Right lobe of liver (tissue), 6 donors: ENCODE data around the gene GATC. TPM values are rescaled to one million over a fixed set of nuclear protein-coding genes. Genes with fewer than 3 reads are reported as not detected.
A peak's percentile ranks its signal among the peaks of the same experiment; 100 is the strongest.

Experiments
- ATAC-seq, 4 donors: fragments of 200-7000 bp; cut with Tn5 transposase; one replicate each; pipeline ENCODE4 v1.9.1; 2020; ENCODE audit warnings: mild to moderate bottlenecking in 4 of 4, moderate library complexity in 4 of 4
- DNase-seq, 3 donors: peaks; one replicate each; pipeline ENCODE4 v3.0.0-alpha.2; 2020
- H3K27ac ChIP-seq, 3 donors: fragments of 200-600 bp; one replicate each; pipeline ENCODE4 v1.8.0; 2022
- H3K27me3 ChIP-seq, 2 donors: fragments of 200-600 bp; one replicate each; pipeline ENCODE4 v1.8.0; 2022
- H3K36me3 ChIP-seq, 4 donors: fragments of 200-600 bp; sonication (generic) in 1 of 4; one replicate each; pipeline versions ENCODE4 v1.5.1 to v1.8.0; 2017 to 2022; ENCODE audit warnings: control low read depth in 1 of 4
- H3K4me1 ChIP-seq, 4 donors: fragments of 200-600 bp; sonication (generic) in 1 of 4; one replicate each; pipeline versions ENCODE4 v1.5.1 to v1.8.0; 2017 to 2022; ENCODE audit warnings: control low read depth in 1 of 4
- H3K4me3 ChIP-seq, 3 donors: fragments of 200-600 bp; one replicate each; pipeline ENCODE4 v1.8.0; 2022
- H3K9me3 ChIP-seq, 4 donors: fragments of 200-600 bp; sonication (generic) in 1 of 4; one replicate each; pipeline versions ENCODE4 v1.5.1 to v1.8.0; 2017 to 2022; ENCODE audit warnings: control low read depth in 1 of 4
- CTCF ChIP-seq, 4 donors: fragments of 200-600 bp in 3 of 4; fragments of 450-650 bp in 1 of 4; IDR thresholded peaks; one replicate each; pipeline versions ENCODE4 v1.5.1 to v1.8.0; 2016 to 2022; ENCODE audit warnings: antibody characterized with exemption in 4 of 4, mild to moderate bottlenecking in 2 of 4
- POLR2A ChIP-seq: fragments of 450-650 bp; IDR thresholded peaks from one replicate; pipeline ENCODE4 v1.6.1; 2017; ENCODE audit warnings: antibody characterized with exemption, mild to moderate bottlenecking
- WGBS: methylation state at CpG from one replicate; pipeline ENCODE4 v1.1.6; 2018; ENCODE audit warnings: low coverage, low lambda C conversion rate; ENCODE audit not compliant: insufficient coverage; ENCODE audit errors: missing lambda C conversion rate; 5-methylcytosine and 5-hydroxymethylcytosine counted together
- intact Hi-C, 2 donors: fragments of 100-400 bp; cut with DNase I; formaldehyde crosslinking; loops; one replicate each; pipeline versions ENCODE4 v1.11.2 to v1.14.1; 2022
- long read RNA-seq: library from polyadenylated mRNA; unstranded; transcript quantifications from one replicate; pipeline ENCODE4 v2.0.0, GENCODE V29; 2019
- total RNA-seq, 6 experiments: library from RNA; depleted of rRNA in 2 of 6; stranded (reverse); fragments of >200 nt in 2 of 6; fragmentation: NEBNext Ultra II Directional in 3 of 6; extraction: Animal tissue kit (Norgen Biotek cat#: 25700) in 3 of 6; gene quantifications; one replicate each; pipeline versions ENCODE4 v1.1.0 to v1.2.4, GENCODE V29; 2016 to 2023
- donor health status: DM: no; HTN: yes; CAD: no.
- donor health status: DM: no; HTN: no; CAD: no.
- donor health status: DM: no; HTN: no; CAD: no.
- donor health status: DM: no; HTN: yes; CAD: no.
- donor health status: DM: no; HTN: yes; CAD: no.

GATC gene
- total RNA-seq = 10 to 100 TPM; 13.4 to 23.8 (median 15.9) TPM
- long read RNA-seq, partial matches to known transcripts = 0 of 4 reads
- long read RNA-seq, other reads (novel, unspliced or antisense) = 4 of 4 reads

- Histone ChIP-seq H3K27ac (peak within 1 kb of the TSS; percentile 73 to 76 (median 76)), H3K9me3 (no peaks in the 10 kb centered on the region), H3K4me3 (peak within 1 kb of the TSS; percentile 83 to 93 (median 86)), H3K27me3 (no peaks in the 10 kb centered on the region), H3K36me3 (peaks cover 0 to 36% (median 5%) of the 10 kb centered on the region in 4 donors), H3K4me1 (peaks cover 0 to 21% (median 9%) of the 10 kb centered on the region in 4 donors)
- peak; percentile 96 to 98 (median 97) for ATAC-seq
- 0% methylated on average over 12 of the region's 73 CpGs for WGBS
- intact Hi-C loops = no loop called here
- TF ChIP-seq POLR2A (peak; percentile 52), CTCF (IDR thresholded peaks at IDR 0.05) (no peak)
- peak; percentile 83 to 89 (median 89) for DNase-seq
Measured at GRCh38 chr12:120445911-120446843, at the start of gene GATC, which contains the start of gene TRIAP1. Gene GATC (plus strand): TSS chr12:120446444. CDS start chr12:120446481, 37 bp downstream. Gene TRIAP1 (minus strand): TSS chr12:120446384. CDS start chr12:120446372, 12 bp downstream.

- Histone ChIP-seq H3K9me3 (no peaks in the 10 kb centered on the region), H3K27ac (no peak overlapping the region), H3K4me1 (peaks cover 0 to 6% (median 0%) of the 10 kb centered on the region in 4 donors), H3K4me3 (peak overlapping the region in 1 of 3 donors; percentile 16), H3K27me3 (no peaks in the 10 kb centered on the region), H3K36me3 (no peaks in the 10 kb centered on the region)
- peak in 1 of 3 donors; percentile 24 for DNase-seq
- 41% methylated on average over 14 of the region's 33 CpGs for WGBS
- no peak for TF ChIP-seq CTCF (IDR thresholded peaks at IDR 0.05)
- no peak for TF ChIP-seq POLR2A
- intact Hi-C loops = no loop called here
- peak; percentile 40 to 82 (median 74) for ATAC-seq
Measured at GRCh38 chr12:120397824-120398540, 48.3 kb upstream of the GATC start.

GRCh38 chr12:120399531-120399930 is 46.7 kb upstream of the GATC start:
- Histone ChIP-seq H3K4me3 (no peak overlapping the region), H3K9me3 (no peaks in the 10 kb centered on the region), H3K4me1 (peaks cover 0 to 6% (median 0%) of the 10 kb centered on the region in 4 donors), H3K36me3 (no peaks in the 10 kb centered on the region), H3K27ac (no peak overlapping the region), H3K27me3 (no peaks in the 10 kb centered on the region)
- DNase-seq (no peak), ATAC-seq (no peak)
- TF ChIP-seq CTCF (IDR thresholded peaks at IDR 0.05) (no peak), POLR2A (no peak)
- intact Hi-C loops = no loop called here
- 83% methylated on average over 4 of the region's 5 CpGs for WGBS

GRCh38 chr12:120402217-120402616 is 44.0 kb upstream of the GATC start:
- no peak for DNase-seq
- intact Hi-C loops = no loop called here
- WGBS = 33% methylated on average over 10 of the region's 13 CpGs

More at GRCh38 chr12:120402217-120402616, 44.0 kb upstream of the GATC start:
- no peak for ATAC-seq
- H3K27ac ChIP-seq = no peak overlapping the region
- H3K9me3 ChIP-seq = no peaks in the 10 kb centered on the region
- no peaks in the 10 kb centered on the region for H3K36me3 ChIP-seq
- H3K4me3 ChIP-seq = no peak overlapping the region
- no peaks in the 10 kb centered on the region for H3K27me3 ChIP-seq
- TF ChIP-seq CTCF (IDR thresholded peaks at IDR 0.05) (no peak), POLR2A (no peak)
- H3K4me1 ChIP-seq = peaks cover 0 to 6% (median 0%) of the 10 kb centered on the region in 4 donors
